Measurements from ENCODE around the gene CCDC149.

The CCDC149 gene

GRCh38 chr4:24798036-24798610, 114.7 kb downstream of the CCDC149 start:
- Histone ChIP-seq H3F3A (ENCODE audit: insufficient read depth, low read length) (0 out of 2 replicates have a peak, but pooled peaks cover 2% of the 10 kb centered on the region), H3K4me1 (ENCODE audit: low read length) (peaks cover 5% of the 10 kb centered on the region; the same call in 1 of the 2 replicates), H4K20me1 (ENCODE audit: insufficient read depth, low read length) (no peaks in the 10 kb centered on the region), H3K27ac (ENCODE audit: low read length) (no peak overlapping the region), H3K9me3 (replicated peaks; ENCODE audit: insufficient read depth, low read length) (no peaks in the 10 kb centered on the region), H2AFZ (ENCODE audit: low read length) (no peak overlapping the region), H3K79me2 (ENCODE audit: low read length) (no peaks in the 10 kb centered on the region), H3K27me3 (replicated peaks; ENCODE audit: insufficient read depth, low read length) (no peaks in the 10 kb centered on the region), H3K9me2 (replicated peaks; ENCODE audit: insufficient read depth, low read length) (no peaks in the 10 kb centered on the region), H3K9ac (ENCODE audit: low read length) (no peak overlapping the region), H3K4me3 (ENCODE audit: low read length) (no peak overlapping the region), H3K36me3 (replicated peaks; ENCODE audit: insufficient read depth, low read length) (no peaks in the 10 kb centered on the region), H3K4me2 (ENCODE audit: low read depth, low read length) (no peak overlapping the region)
- no peak for DNase-seq
- no peak for TF ChIP-seq EZH2 (optimal IDR thresholded peaks at IDR 0.05; ENCODE audit: low read depth, low read length)
- TF ChIP-seq EZH2phosphoT487 (IDR thresholded peaks at IDR 0.05; ENCODE audit: low read length), result no peak
- no peak for TF ChIP-seq CTCF (IDR thresholded peaks at IDR 0.05; ENCODE audit: low read length)

- no peak overlapping the region for H3K9ac ChIP-seq (ENCODE audit: low read length)
- no peaks in the 10 kb centered on the region for H3K36me3 ChIP-seq (replicated peaks; ENCODE audit: insufficient read depth, low read length)
- H3K4me3 ChIP-seq (ENCODE audit: low read length), result no peak overlapping the region
- DNase-seq, result no peak
- peaks cover 5% of the 10 kb centered on the region; the same call in 1 of the 2 replicates for H3K4me1 ChIP-seq (ENCODE audit: low read length)
- H4K20me1 ChIP-seq (ENCODE audit: insufficient read depth, low read length), result no peaks in the 10 kb centered on the region
- H3K4me2 ChIP-seq (ENCODE audit: low read depth, low read length), result no peak overlapping the region
- no peak overlapping the region for H2AFZ ChIP-seq (ENCODE audit: low read length)
- H3K27ac ChIP-seq (ENCODE audit: low read length), result no peak overlapping the region
- no peaks in the 10 kb centered on the region for H3K9me3 ChIP-seq (replicated peaks; ENCODE audit: insufficient read depth, low read length)
- TF ChIP-seq EZH2 (optimal IDR thresholded peaks at IDR 0.05; ENCODE audit: low read depth, low read length) (no peak), EZH2phosphoT487 (IDR thresholded peaks at IDR 0.05; ENCODE audit: low read length) (no peak), CTCF (IDR thresholded peaks at IDR 0.05; ENCODE audit: low read length) (no peak)
- no peaks in the 10 kb centered on the region for H3K79me2 ChIP-seq (ENCODE audit: low read length)
- H3F3A ChIP-seq (ENCODE audit: insufficient read depth, low read length), result 0 out of 2 replicates have a peak, but pooled peaks cover 2% of the 10 kb centered on the region
- no peaks in the 10 kb centered on the region for H3K9me2 ChIP-seq (replicated peaks; ENCODE audit: insufficient read depth, low read length)
- no peaks in the 10 kb centered on the region for H3K27me3 ChIP-seq (replicated peaks; ENCODE audit: insufficient read depth, low read length)
Observed at GRCh38 chr4:24796620-24797019, 116.2 kb downstream of the CCDC149 start.

DNA sequence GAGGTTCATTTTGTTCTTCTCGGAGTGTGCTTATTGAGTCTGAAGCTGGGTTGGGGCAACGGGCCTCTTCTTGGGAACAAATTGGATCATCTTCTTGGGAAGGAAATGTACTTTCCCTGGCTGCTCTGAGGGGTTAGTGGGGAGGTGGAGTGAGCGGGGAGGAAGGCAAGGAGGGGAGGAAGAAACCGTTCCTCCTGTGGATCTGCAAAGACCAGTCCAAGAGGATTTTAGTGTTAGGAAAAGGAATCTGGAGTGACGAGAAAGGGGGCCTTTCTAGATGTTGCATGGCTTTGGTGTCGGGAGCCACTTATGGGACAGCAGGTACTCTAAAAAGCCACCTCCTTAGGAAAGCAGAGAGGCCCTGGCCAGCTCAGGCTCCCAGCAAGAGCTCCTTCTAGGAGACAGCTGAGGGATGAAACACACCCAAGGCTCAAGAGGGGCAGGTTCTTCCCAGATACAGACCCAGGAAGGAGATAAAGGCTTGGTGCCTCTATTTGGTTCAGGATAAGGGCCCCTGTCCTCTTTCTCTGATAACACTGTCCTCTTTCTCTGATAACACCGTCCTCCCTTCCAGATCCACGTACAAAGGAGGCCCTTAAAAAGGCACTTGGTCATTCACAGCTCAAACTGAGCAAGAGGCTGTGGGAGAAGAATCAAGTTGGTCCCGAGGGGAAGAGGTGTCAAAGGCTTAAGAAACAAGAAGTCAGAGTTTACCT, 117.0 kb downstream of the CCDC149 start:
- H3K4me1 ChIP-seq (ENCODE audit: low read length), result peaks cover 5% of the 10 kb centered on the region; the same call in 1 of the 2 replicates
- no peak for DNase-seq
- H3K36me3 ChIP-seq (replicated peaks; ENCODE audit: insufficient read depth, low read length), result no peaks in the 10 kb centered on the region
- no peaks in the 10 kb centered on the region for H3K79me2 ChIP-seq (ENCODE audit: low read length)
- H3K9ac ChIP-seq (ENCODE audit: low read length), result no peak overlapping the region
- H4K20me1 ChIP-seq (ENCODE audit: insufficient read depth, low read length), result no peaks in the 10 kb centered on the region
- no peaks in the 10 kb centered on the region for H3K9me3 ChIP-seq (replicated peaks; ENCODE audit: insufficient read depth, low read length)
- H3K4me2 ChIP-seq (ENCODE audit: low read depth, low read length), result no peak overlapping the region
- 0 out of 2 replicates have a peak, but pooled peaks cover 2% of the 10 kb centered on the region for H3F3A ChIP-seq (ENCODE audit: insufficient read depth, low read length)
- H3K9me2 ChIP-seq (replicated peaks; ENCODE audit: insufficient read depth, low read length), result no peaks in the 10 kb centered on the region
- no peak overlapping the region for H3K27ac ChIP-seq (ENCODE audit: low read length)
- no peaks in the 10 kb centered on the region for H3K27me3 ChIP-seq (replicated peaks; ENCODE audit: insufficient read depth, low read length)
- no peak overlapping the region for H2AFZ ChIP-seq (ENCODE audit: low read length)
- H3K4me3 ChIP-seq (ENCODE audit: low read length), result no peak overlapping the region
- TF ChIP-seq EZH2phosphoT487 (IDR thresholded peaks at IDR 0.05; ENCODE audit: low read length) (no peak), EZH2 (optimal IDR thresholded peaks at IDR 0.05; ENCODE audit: low read depth, low read length) (no peak), CTCF (IDR thresholded peaks at IDR 0.05; ENCODE audit: low read length) (no peak)
